PC-9 (cell line): ENCODE measurements around the gene IFT20. TPM values are rescaled to one million over a fixed set of nuclear protein-coding genes. Genes with fewer than 3 reads are reported as not detected.

Experiments used
- BruUV-seq: library from RNA; stranded (reverse); fragments of 400-500 nt; replicated peaks from 2 replicates; lab custom pipeline; 2021; lab: Mats Ljungman, UMichigan
- CTCF ChIA-PET: fragments of 300-600 bp; sonication (Branson Sonifier 250); formaldehyde crosslinking; loops from one replicate; lab custom pipeline; 2022; ENCODE audit warnings: antibody characterized with exemption; lab: Charles Lee
- POLR2A ChIA-PET: fragments of 300-600 bp; sonication (Branson Sonifier 250); formaldehyde crosslinking; loops from one replicate; lab custom pipeline; 2022; ENCODE audit warnings: antibody characterized with exemption; ENCODE audit not compliant: unreplicated experiment; lab: Charles Lee
- DNase-seq, 2 experiments: peaks; one replicate each; pipeline versions ENCODE4 v3.0.0 to v3.0.0-alpha.2; 2015 to 2022; ENCODE audit warnings: mixed read lengths in 1 of 2
- H2AFZ ChIP-seq: fragments of 200-600 bp; sonication (generic); 2 replicates; pipeline ENCODE4 v1.8.1; 2017; ENCODE audit warnings: antibody characterized with exemption
- H3F3A ChIP-seq: fragments of 200-600 bp; sonication (generic); 2 replicates; pipeline ENCODE4 v1.8.1; 2017; ENCODE audit warnings: antibody characterized with exemption, mild to moderate bottlenecking, low read depth; ENCODE audit not compliant: insufficient read depth
- H3K27ac ChIP-seq: fragments of 200-600 bp; sonication (generic); 2 replicates; pipeline ENCODE4 v1.6.1; 2016; ENCODE audit warnings: mixed run types
- H3K27me3 ChIP-seq: fragments of 200-600 bp; sonication (generic); 2 replicates; pipeline ENCODE4 v1.6.1; 2016; ENCODE audit warnings: low read depth, mixed run types; ENCODE audit not compliant: insufficient read depth
- H3K36me3 ChIP-seq: fragments of 200-600 bp; sonication (generic); 2 replicates; pipeline ENCODE4 v1.6.1; 2016; ENCODE audit warnings: low read depth, mixed run types
- H3K4me1 ChIP-seq: fragments of 200-600 bp; sonication (generic); replicated peaks from 2 replicates; pipeline ENCODE4 v1.6.1; 2016; ENCODE audit warnings: mixed run types; ENCODE audit not compliant: insufficient read depth
- H3K4me2 ChIP-seq: fragments of 200-600 bp; sonication (generic); 2 replicates; pipeline ENCODE4 v1.6.1; 2017; ENCODE audit warnings: mixed run types
- H3K4me3 ChIP-seq: fragments of 200-600 bp; sonication (generic); 2 replicates; pipeline ENCODE4 v1.6.1; 2016; ENCODE audit warnings: mixed run types
- H3K79me2 ChIP-seq: fragments of 200-600 bp; sonication (generic); 2 replicates; pipeline ENCODE4 v1.6.1; 2017; ENCODE audit warnings: low read depth, mixed run types
- H3K9me2 ChIP-seq: fragments of 200-600 bp; sonication (generic); 2 replicates; pipeline ENCODE4 v1.8.1; 2017; ENCODE audit warnings: mild to moderate bottlenecking; ENCODE audit not compliant: insufficient read depth
- H3K9me3 ChIP-seq: fragments of 200-600 bp; sonication (generic); 2 replicates; pipeline ENCODE4 v1.8.1; 2016; ENCODE audit warnings: low read depth; ENCODE audit not compliant: insufficient read depth
- H4K20me1 ChIP-seq: fragments of 200-600 bp; sonication (generic); 2 replicates; pipeline ENCODE4 v1.8.1; 2017; ENCODE audit not compliant: insufficient read depth
- EZH2 ChIP-seq: fragments of 200-600 bp; sonication (generic); IDR thresholded peaks from 2 replicates; pipeline ENCODE4 v1.8.0; 2017; ENCODE audit warnings: antibody characterized with exemption, low read depth
- intact Hi-C: fragments of 100-400 bp; cut with micrococcal nuclease; formaldehyde crosslinking; loops from one replicate; pipeline ENCODE4 v1.10.0; 2022; ENCODE audit not compliant: unreplicated experiment
- total RNA-seq: library from RNA; stranded (reverse); gene quantifications from 2 replicates; pipeline ENCODE4 v1.2.3, GENCODE V29; 2021
- TF ChIP-seq, protein P1 (sequence below): fragments of 200-600 bp; sonication (generic); conservative IDR thresholded peaks from 2 replicates; pipeline ENCODE4 v1.6.1; 2017; ENCODE audit warnings: mixed run types, antibody characterized with exemption, mild to moderate bottlenecking, moderate library complexity

The IFT20 gene
- total RNA-seq, 1 experiment from 2014 or later = 42.3 TPM

DNA sequence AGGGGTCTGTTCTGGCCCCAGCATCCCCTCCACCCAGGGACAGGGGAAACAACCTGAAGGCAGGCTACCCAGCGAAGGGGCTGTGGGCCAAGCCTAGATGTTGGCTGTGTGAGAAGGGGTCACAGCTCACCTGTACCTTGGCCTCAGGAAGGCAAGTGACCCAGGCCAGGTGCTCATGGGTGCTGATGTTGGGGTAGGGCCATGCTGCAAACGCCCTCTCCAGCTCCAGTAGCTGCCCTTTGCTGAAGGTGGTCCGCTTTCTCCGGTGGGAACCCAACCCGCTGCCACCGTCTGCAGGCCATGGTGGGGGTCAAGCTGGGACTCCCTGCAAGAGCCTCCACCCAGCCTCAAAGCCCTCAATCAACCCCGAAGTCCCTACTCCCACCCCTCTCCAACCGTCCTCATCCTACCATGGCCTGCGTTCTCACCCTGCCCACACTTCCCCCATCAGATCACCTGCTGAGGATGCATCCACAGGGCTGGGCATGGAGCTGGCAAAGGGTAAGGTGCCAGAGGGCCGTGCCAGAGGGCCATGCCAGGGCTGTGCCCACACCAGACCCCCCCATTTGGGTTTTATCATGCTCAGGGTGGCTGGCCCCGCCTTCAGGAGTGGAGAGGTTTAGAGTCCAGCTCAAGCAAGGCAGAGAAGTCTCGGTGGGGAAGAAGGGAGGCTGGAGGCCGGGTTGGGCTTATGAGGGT lies 29.5 kb upstream of the IFT20 start, which contains the start of gene SEBOX:
Gene SEBOX, minus strand, starts transcription at position 535 of the 699 bp plus-strand sequence. Its CDS starts 48 bp downstream, at position 487.
- Histone ChIP-seq H3K79me2 (no peaks in the 10 kb centered on the region), H3K27ac (no peak within 1 kb of the TSS), H3K4me1 (peaks cover 3% of the 10 kb centered on the region), H3K9me2 (no peaks in the 10 kb centered on the region), H4K20me1 (no peaks in the 10 kb centered on the region; the same call in 1 of the 2 replicates), H3K9me3 (no peaks in the 10 kb centered on the region), H3K4me3 (no peak within 1 kb of the TSS), H3K4me2 (no peak within 1 kb of the TSS), H3K27me3 (no peaks in the 10 kb centered on the region), H2AFZ (no peak within 1 kb of the TSS), H3K36me3 (peaks cover 13% of the 10 kb centered on the region), H3F3A (peaks cover 7% of the 10 kb centered on the region; the same call in 1 of the 2 replicates)
- ChIA-PET CTCF (interaction anchor here (0.7 kb wide), 1 partner anchor 171 kb away, joined by 3 read pairs; no protein-coding TSS in a partner anchor), POLR2A (no interaction called here)
- BruUV-seq = no TSS peak
- DNase-seq = no peak
- TF ChIP-seq EZH2 = no peak
- TF ChIP-seq, protein P1, sequence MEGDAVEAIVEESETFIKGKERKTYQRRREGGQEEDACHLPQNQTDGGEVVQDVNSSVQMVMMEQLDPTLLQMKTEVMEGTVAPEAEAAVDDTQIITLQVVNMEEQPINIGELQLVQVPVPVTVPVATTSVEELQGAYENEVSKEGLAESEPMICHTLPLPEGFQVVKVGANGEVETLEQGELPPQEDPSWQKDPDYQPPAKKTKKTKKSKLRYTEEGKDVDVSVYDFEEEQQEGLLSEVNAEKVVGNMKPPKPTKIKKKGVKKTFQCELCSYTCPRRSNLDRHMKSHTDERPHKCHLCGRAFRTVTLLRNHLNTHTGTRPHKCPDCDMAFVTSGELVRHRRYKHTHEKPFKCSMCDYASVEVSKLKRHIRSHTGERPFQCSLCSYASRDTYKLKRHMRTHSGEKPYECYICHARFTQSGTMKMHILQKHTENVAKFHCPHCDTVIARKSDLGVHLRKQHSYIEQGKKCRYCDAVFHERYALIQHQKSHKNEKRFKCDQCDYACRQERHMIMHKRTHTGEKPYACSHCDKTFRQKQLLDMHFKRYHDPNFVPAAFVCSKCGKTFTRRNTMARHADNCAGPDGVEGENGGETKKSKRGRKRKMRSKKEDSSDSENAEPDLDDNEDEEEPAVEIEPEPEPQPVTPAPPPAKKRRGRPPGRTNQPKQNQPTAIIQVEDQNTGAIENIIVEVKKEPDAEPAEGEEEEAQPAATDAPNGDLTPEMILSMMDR = no peak
- intact Hi-C loops = no loop called here

DNA sequence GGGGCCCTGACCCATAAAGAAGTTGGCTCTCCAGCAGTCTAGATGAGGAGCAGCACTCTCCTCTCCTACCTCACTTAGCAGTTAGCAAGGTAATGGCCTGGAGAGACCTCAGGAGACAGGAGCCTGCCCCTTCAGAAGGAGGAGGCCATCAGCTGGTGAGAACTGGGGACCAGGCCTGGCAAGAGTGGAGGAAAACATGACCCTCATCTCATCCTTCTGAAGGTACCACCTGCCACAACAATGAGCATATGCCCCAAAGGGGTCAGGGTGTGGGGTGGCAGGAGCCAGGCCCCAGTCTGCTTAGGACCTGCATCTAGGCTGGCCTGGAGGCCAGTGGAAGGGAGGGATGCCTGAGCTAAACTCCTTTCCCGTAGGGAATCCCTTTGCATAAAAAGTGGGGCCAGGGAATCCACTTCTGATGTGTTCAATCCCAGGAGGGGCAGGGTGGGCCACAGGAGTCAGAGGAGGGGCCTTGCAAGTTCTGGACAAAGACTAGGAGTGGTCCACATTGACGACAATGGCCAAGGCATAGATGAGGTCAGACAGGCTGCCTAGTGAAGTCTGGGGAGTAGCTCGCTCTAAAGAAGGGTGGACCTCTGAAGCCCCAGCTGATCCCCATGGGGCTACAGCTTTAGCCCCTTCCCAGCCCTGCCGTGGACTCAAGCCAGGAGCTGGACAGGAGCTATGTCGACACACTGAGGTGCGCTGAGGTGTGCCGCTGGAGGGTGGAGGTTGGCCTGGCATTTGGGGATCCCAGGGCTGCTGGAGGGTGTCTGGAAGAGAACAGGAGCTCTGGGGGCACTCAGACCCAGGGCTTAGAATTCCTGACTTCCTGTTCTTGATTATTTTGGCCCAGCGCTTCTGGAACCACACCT lies 28.7 kb upstream of the IFT20 start:
- ChIA-PET CTCF (interaction anchor here (0.7 kb wide), 1 partner anchor 170 kb away, joined by 3 read pairs; no protein-coding TSS in a partner anchor), POLR2A (no interaction called here)
- Histone ChIP-seq H3K9me2 (no peaks in the 10 kb centered on the region), H3K27me3 (no peaks in the 10 kb centered on the region), H3K4me3 (no peak overlapping the region), H3K4me2 (no peak overlapping the region), H3K79me2 (peaks cover 3% of the 10 kb centered on the region; the same call in 1 of the 2 replicates), H3K36me3 (peaks cover 18% of the 10 kb centered on the region), H3K27ac (no peak overlapping the region), H3K9me3 (no peaks in the 10 kb centered on the region), H4K20me1 (no peaks in the 10 kb centered on the region; the same call in 1 of the 2 replicates), H3K4me1 (no peaks in the 10 kb centered on the region), H2AFZ (no peak overlapping the region), H3F3A (0 out of 2 replicates have a peak, but pooled peaks cover 3% of the 10 kb centered on the region)
- intact Hi-C loops = no loop called here
- no peak for DNase-seq
- TF ChIP-seq, protein P1 = no peak
- no peak for TF ChIP-seq EZH2
- no TSS peak for BruUV-seq

DNA sequence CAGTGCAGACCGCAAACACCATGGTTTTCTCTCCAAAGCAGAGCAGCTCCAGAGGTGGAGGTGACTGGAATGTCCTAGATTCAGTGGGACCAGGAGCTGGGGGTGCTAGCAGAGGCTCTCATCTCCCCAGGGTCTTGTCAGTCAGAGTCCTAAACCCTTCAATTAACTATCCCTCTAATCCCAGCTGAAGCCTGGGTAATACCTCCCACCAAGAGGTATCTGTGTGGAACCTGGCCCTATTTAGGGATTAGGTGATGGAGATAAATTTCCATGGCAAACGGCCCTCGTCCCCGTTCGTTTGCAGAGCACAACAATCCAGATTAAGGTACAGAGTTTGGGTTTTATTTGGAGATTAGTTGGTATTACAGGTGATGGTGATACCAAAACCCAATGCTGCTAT lies 27.9 kb upstream of the IFT20 start:
- H3K27ac ChIP-seq = no peak overlapping the region
- H3K9me2 ChIP-seq = no peaks in the 10 kb centered on the region
- DNase-seq = no peak
- POLR2A ChIA-PET = no interaction called here
- H3F3A ChIP-seq = 0 out of 2 replicates have a peak, but pooled peaks cover 3% of the 10 kb centered on the region
- H3K4me2 ChIP-seq = no peak overlapping the region
- intact Hi-C loops = no loop called here
- CTCF ChIA-PET = no interaction called here
- H3K27me3 ChIP-seq = no peaks in the 10 kb centered on the region
- no TSS peak for BruUV-seq
- no peaks in the 10 kb centered on the region for H3K9me3 ChIP-seq
- H2AFZ ChIP-seq = no peak overlapping the region
- peaks cover 11% of the 10 kb centered on the region for H3K79me2 ChIP-seq
- H3K36me3 ChIP-seq = peaks cover 19% of the 10 kb centered on the region
- H4K20me1 ChIP-seq = no peaks in the 10 kb centered on the region; the same call in 1 of the 2 replicates
- TF ChIP-seq EZH2 = no peak
- TF ChIP-seq, protein P1 = no peak
- H3K4me3 ChIP-seq = no peak overlapping the region
- H3K4me1 ChIP-seq = peaks cover 8% of the 10 kb centered on the region
